ENCODE results near the gene GDF2.

- TF ChIP-seq, protein P1, sequence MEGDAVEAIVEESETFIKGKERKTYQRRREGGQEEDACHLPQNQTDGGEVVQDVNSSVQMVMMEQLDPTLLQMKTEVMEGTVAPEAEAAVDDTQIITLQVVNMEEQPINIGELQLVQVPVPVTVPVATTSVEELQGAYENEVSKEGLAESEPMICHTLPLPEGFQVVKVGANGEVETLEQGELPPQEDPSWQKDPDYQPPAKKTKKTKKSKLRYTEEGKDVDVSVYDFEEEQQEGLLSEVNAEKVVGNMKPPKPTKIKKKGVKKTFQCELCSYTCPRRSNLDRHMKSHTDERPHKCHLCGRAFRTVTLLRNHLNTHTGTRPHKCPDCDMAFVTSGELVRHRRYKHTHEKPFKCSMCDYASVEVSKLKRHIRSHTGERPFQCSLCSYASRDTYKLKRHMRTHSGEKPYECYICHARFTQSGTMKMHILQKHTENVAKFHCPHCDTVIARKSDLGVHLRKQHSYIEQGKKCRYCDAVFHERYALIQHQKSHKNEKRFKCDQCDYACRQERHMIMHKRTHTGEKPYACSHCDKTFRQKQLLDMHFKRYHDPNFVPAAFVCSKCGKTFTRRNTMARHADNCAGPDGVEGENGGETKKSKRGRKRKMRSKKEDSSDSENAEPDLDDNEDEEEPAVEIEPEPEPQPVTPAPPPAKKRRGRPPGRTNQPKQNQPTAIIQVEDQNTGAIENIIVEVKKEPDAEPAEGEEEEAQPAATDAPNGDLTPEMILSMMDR (IDR thresholded peaks at IDR 0.05), result no peak
- no peak for TF ChIP-seq POLR2A (IDR thresholded peaks at IDR 0.05)
These were observed 44.7 kb upstream of the GDF2 start for GRCh38 chr10:47277352-47278151.

Measured in tibial nerve (tissue), 3 donors.